SU-DHL-6 (cell line): ENCODE data around the gene CRMP1.

Source experiments
- EZH2phosphoT487 ChIP-seq: fragments of 200-600 bp; sonication (generic), shearing (Covaris generic); conservative IDR thresholded peaks from 2 replicates; pipeline ENCODE4 v1.6.1; 2018; ENCODE audit warnings: mild to moderate bottlenecking, antibody characterized with exemption, low read length, moderate library complexity, mixed read lengths
- TF ChIP-seq, protein P1 (sequence below): fragments of 200-600 bp; sonication (generic); IDR thresholded peaks from one replicate; pipeline ENCODE4 v1.5.1; 2017; ENCODE audit warnings: antibody characterized with exemption, mild to moderate bottlenecking, low read length, moderate library complexity; ENCODE audit not compliant: insufficient read depth, poor library complexity, severe bottlenecking

DNA sequence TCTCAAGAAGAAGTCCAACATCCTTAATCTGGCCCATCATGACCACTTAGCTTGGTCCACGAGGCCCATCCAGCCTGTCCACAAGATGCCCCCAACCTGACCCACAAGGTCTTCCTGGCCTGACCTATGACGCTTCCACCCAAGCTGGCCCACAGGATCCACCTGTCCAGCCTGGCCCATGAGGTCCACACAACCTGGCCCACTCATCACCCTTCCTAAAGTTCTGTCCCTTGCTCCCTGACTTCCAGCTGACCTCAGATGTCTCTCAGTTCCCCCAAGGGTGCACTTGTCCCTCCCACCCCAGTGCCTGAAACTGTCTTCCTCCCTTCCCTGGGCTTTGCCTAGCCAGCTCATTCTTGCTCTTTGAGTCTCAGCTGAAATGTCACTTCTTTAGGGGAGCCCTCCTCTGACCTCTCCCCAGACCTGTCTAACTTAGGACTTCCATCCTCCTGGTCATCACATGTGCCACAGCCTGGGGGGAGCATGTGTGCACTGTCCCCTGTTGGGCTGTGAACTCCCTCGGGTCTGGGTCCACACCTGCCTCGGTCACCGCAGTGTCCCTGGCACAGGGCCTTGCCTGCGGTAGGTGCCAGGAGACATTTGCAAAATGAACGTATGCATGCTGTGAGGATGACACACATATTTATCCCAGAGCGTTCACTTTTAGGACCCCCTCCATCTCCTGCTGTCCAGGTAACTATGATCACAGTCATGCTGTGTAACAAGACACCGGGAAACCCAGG is 120.2 kb downstream of the CRMP1 start:
- TF ChIP-seq, protein P1, sequence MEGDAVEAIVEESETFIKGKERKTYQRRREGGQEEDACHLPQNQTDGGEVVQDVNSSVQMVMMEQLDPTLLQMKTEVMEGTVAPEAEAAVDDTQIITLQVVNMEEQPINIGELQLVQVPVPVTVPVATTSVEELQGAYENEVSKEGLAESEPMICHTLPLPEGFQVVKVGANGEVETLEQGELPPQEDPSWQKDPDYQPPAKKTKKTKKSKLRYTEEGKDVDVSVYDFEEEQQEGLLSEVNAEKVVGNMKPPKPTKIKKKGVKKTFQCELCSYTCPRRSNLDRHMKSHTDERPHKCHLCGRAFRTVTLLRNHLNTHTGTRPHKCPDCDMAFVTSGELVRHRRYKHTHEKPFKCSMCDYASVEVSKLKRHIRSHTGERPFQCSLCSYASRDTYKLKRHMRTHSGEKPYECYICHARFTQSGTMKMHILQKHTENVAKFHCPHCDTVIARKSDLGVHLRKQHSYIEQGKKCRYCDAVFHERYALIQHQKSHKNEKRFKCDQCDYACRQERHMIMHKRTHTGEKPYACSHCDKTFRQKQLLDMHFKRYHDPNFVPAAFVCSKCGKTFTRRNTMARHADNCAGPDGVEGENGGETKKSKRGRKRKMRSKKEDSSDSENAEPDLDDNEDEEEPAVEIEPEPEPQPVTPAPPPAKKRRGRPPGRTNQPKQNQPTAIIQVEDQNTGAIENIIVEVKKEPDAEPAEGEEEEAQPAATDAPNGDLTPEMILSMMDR, result no peak
- no peak for TF ChIP-seq EZH2phosphoT487
